ENCODE results near the gene TMCC1. TPM values are rescaled to one million over a fixed set of nuclear protein-coding genes. Genes with fewer than 3 reads are reported as not detected.
"Not testable (repeated sequence)": the region's sequence is repeated elsewhere in the genome, so short reads cannot be mapped to it uniquely, and the experiment has no call there.

TMCC1 gene
- total RNA-seq, 1 donor from 2014 or later: 12.1 TPM

- DNase-seq (ENCODE audit: low read depth, low spot score): no peak
Observed at GRCh38 chr3:129612534-129613366, 280.8 kb downstream of the TMCC1 start.

DNA sequence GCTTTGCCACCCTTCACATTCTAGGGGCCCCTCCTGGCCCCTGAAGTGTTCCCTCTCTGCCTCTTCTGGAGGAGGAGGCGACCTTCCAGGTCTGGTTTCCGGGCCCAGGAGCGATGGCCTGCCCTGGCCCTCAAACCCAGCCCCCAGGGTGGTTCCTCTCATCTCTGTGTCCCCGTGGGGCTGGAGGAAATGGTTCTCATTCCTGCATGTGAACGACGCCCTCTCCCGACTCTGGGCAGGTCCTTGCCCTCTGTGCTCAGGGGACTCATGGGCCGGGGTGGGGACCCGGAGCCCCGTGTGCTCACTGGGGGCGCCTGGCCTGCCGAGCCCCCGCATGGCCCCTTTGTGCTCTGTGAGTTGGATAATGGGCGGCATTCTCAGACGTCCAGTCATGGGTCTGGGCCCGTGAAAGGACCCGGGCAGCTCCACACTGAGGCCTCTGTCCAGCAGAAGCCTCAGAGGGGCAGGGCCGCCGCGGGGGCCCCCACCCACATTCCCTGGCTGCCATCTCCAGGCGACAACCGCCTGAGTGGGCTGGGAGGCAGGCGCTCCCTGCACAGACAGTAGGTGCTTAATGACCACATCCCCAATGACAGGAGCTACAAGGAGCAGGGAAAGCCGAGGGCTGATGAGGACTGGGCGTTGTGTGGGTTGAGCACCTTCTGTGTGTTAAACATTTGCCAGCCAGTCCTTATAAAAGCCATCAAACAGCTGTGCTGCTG is 281.5 kb downstream of the TMCC1 start:
- no peak for DNase-seq (ENCODE audit: low read depth, low spot score)

DNA sequence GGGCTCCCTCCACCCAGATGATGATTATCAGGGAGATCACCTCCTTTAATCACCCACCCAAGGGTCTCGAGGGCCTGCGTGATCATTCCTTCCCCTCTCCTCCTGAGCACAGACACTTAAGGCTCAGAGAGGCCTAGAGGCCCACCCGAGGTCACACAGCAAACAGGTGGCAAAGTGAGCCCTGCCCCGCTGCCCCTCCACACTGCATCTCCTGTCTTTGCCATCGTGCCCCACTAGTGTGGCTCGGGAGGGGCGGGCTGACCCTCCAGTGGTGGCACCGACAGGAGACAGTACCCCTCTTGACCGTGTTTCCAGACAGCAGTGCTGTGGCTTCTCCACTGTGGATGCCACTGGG is 282.1 kb downstream of the TMCC1 start:
- DNase-seq (ENCODE audit: low read depth, low spot score): no peak

- DNase-seq (ENCODE audit: low read depth, low spot score): not testable (repeated sequence)
Observed at GRCh38 chr3:129610794-129611445, 282.6 kb downstream of the TMCC1 start.

DNA sequence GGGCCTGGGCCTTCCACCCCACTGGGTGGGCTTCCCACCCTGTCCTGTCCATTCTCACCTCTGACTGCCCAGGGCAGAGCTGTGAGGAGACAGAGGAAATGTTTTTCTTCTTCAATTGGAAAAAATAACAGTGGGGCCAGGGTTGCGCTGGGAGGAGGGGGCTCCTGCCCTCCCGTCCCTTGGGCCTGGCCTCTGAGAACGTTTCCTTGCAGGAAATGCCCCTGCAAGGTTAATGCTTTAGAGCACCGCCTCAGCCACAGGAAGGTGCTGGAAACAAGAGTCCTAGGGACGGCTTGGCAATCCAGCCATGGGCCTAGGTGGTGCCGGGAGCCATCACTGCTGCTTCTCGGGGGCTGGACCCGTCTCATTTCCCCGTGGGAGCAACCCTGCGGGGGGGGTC is 283.2 kb downstream of the TMCC1 start:
- DNase-seq (ENCODE audit: low read depth, low spot score): no peak

GRCh38 chr3:129609591-129610182 is 283.8 kb downstream of the TMCC1 start:
- DNase-seq (ENCODE audit: low read depth, low spot score): no peak

DNA sequence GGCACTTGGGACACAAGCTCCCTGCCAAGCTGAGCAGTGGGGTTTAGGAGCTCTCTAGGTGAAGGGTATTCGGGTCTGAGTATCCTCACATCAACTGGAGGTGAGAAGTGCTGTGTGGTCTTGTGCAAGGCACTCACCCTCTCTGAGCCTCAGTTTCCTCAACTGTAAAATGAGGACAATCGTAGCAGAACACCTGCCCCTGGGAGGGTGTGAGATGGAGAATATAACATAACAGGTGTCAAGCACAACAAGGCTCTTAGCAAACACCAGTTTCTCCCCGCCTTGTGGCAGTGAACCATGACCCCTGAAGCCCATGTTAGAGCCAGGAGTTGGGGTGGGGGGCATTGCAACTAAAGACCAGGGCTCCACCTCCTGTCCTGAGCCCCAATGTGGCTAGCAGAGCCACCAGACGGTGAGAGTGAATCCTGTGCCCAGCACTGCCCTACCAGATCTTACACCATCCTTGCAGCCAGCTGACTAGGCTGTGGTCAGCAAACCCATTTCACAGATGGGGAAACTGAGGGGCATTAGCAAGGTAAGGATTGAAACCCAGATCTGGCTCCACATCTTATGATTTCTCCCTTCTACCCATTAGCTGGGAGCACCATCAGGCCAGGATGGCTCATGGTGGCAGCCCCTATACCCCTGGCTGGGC is 284.4 kb downstream of the TMCC1 start:
- DNase-seq (ENCODE audit: low read depth, low spot score): no peak

- DNase-seq (ENCODE audit: low read depth, low spot score): no peak
Observed at GRCh38 chr3:129608087-129608935, 285.2 kb downstream of the TMCC1 start.

DNA sequence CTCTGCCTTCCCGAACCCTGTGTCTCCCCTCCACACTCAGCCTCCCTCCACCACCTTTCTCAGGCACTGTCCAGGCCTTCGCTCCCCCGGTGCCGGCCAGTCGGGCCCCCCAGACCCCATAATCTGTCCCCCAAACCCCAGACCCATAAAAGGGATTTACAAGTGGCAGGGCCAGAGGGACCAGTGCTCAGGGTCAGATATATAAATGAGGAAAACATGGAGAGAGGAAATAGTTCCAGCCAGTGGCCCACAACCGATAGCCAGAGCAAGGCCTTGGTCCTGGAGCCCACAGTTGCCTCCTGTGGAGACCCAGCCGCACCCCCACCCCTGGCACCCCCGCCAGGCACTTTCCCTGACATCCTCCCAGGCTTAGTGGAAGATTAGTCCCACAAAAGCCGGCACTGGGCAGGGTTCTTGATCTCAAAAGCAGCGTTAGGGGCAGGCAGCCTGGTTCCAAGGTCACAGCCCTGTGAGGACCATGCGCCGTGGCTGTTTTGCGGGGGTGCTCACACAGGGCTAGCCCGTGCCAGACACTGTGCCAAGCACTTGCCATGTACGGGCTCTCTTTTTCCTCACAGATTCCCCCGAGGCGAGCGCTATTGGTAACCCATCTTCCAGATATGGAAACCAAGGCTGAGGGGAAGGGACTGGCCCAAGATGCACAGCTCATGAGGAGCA is 286.0 kb downstream of the TMCC1 start:
- DNase-seq (ENCODE audit: low read depth, low spot score): no peak

GRCh38 chr3:129606636-129607390 is 286.7 kb downstream of the TMCC1 start, which contains the start of gene PLXND1:
Gene PLXND1 (minus strand): TSS chr3:129606676. CDS start chr3:129606639, 37 bp downstream.
- DNase-seq (ENCODE audit: low read depth, low spot score): peak; percentile 61

DNA sequence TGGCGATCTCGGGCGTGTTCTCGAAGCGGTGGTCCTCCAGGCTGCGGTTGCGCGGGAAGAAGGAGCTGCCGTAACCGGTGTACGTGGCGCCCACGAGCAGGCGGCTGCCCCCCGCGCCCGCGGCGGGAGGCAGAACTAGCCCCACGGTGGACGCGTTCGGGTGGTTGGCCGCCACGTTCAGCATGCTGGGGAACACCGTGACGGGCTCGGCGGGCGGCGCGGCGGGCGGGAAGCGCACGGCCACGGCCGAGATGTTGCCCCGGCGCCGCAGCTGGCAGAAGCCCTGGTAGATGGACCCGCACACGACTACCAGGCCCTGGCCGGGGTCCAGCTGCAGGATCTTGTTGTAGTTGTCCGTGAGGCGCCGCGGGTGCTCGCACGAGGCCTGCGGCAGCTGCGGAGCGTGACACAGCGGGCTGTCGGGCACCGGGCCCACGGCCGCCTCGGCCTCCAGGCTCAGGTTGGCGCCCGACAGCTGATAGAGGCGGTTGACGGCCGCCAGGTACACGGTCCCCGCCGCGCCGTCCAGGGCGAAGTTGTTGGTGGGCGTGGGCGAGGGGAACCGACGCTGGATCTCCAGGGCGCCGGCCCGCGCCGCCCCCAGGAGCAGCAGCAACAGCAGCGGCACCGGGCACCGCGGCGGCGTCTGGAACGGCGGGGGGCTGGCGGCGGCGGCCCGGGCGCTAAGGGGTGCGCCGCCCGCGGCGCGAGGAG is 287.4 kb downstream of the TMCC1 start:
- DNase-seq (ENCODE audit: low read depth, low spot score): no peak

DNA sequence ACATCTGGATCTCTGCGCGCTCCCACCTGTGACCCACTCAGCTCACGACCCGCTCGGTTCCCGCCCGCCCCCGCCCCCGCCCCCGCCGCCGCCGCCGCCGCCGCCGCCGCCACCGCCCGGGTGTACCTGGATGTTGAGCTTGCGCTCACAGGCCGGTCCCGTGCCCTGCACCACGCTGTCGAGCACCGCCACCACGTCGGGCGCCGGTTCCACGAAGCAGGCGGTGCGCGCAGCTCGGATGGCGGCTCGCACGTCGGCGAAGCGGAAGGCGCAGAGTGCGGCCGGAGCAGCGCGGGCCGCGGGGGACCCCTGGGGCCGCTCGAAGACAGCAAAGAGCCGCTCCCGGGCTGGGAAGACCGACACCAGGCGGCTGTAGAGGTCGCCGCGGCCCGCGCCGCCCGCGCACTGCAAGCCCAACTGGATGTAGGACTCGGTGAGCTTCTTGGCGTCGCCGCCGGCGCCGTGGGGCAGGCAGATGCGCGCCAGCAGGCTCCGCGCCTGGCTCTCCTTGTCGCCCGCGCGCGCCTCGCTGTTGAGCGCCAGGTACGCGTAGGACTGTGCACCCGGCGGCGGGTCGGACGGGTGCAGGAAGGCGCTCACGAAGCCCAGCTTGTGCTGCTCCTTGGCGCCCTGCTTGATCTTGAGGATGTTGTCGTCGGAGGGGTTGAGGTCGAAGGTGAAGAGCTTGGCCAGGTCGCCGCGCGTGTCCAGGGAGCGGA is 288.1 kb downstream of the TMCC1 start:
- no peak for DNase-seq (ENCODE audit: low read depth, low spot score)

- no peak for DNase-seq (ENCODE audit: low read depth, low spot score)
Observed at GRCh38 chr3:129604767-129605166, 288.7 kb downstream of the TMCC1 start.

- no peak for DNase-seq (ENCODE audit: low read depth, low spot score)
Observed at GRCh38 chr3:129603991-129604749, 289.3 kb downstream of the TMCC1 start.

- DNase-seq (ENCODE audit: low read depth, low spot score): no peak
Observed at GRCh38 chr3:129603561-129603942, 290.0 kb downstream of the TMCC1 start.

DNA sequence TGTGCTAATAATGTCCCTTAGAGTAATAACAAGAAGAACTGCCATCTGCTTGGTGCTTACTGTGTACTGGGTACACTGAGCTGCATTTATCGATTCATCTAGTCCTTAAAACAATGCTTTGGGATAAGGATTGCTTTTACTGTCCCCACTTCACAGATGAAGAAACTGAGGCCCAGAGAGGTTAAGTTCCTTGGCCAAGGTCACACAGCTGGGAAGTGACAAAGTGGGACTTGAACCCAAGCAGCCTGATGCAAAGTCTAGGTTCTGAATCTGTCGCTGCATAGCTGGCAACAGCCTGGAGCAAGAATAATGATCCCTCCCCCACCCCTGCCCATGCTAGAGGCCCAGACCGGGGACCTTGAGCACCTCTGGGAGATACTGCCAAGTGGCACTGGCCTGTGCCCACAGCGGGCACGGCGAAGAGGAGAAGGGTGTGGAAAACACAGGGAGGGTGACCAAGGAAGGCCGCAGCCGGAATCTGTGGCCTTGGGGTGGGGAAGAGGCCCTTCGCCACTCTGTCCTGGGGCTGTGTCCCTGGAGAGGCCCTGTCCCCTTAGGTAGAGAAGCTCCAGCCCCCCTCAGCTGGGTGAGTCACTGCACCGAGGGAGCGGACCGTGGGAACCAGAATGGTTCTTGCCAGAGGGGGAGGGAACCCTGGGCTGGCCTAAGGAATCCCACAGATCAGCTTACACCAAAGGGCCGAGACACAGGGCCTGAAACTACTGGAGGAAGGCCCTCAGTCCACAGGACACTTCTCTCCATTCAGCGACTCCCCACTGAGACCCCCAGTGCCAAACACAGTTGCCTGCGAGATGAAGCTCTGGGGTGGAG is 290.6 kb downstream of the TMCC1 start:
- peak; percentile 82 for DNase-seq (ENCODE audit: low read depth, low spot score)
